Sigmoid colon (tissue), 7 donors: ENCODE results near the gene H2AZ2. TPM values are rescaled to one million over a fixed set of nuclear protein-coding genes. Genes with fewer than 3 reads are reported as not detected.
"Not testable (repeated sequence)": the region's sequence is repeated elsewhere in the genome, so short reads cannot be mapped to it uniquely, and the experiment has no call there.

Experiments
- DNase-seq: peaks from one replicate; pipeline ENCODE4 v3.0.0-alpha.2; 2019
- H3K27ac ChIP-seq, 4 donors: fragments of 200-600 bp; sonication (generic); one replicate each; pipeline ENCODE4 v1.5.1; 2016 to 2019; ENCODE audit warnings: mild to moderate bottlenecking in 1 of 4
- H3K27me3 ChIP-seq, 3 donors: fragments of 200-600 bp; sonication (generic); one replicate each; pipeline ENCODE4 v1.5.1; 2019; ENCODE audit warnings: mild to moderate bottlenecking in 1 of 3
- H3K36me3 ChIP-seq, 4 donors: fragments of 200-600 bp; sonication (generic); one replicate each; pipeline ENCODE4 v1.5.1; 2016 to 2019
- H3K4me1 ChIP-seq, 4 donors: fragments of 200-600 bp; sonication (generic); one replicate each; pipeline ENCODE4 v1.5.1; 2017 to 2019
- H3K4me3 ChIP-seq, 4 donors: fragments of 200-600 bp; sonication (generic); one replicate each; pipeline ENCODE4 v1.5.1; 2017 to 2019; ENCODE audit warnings: mild to moderate bottlenecking in 2 of 4, moderate library complexity in 1 of 4
- H3K9me3 ChIP-seq, 4 donors: fragments of 200-600 bp in 3 of 4; sonication (generic) in 3 of 4; one replicate each; pipeline versions ENCODE4 v1.5.1 to v1.6.1; 2013 to 2019
- EP300 ChIP-seq, 4 donors: sonication (generic); formaldehyde crosslinking; IDR thresholded peaks; one replicate each; pipeline ENCODE4 v1.6.1; 2017; ENCODE audit warnings: antibody characterized with exemption in 4 of 4
- POLR2A ChIP-seq, 2 donors: fragments of 450-650 bp; IDR thresholded peaks; one replicate each; pipeline ENCODE4 v1.6.1; 2016; ENCODE audit warnings: antibody characterized with exemption in 2 of 2, mild to moderate bottlenecking in 2 of 2, moderate library complexity in 2 of 2
- POLR2AphosphoS5 ChIP-seq, 4 donors: sonication (generic); formaldehyde crosslinking; IDR thresholded peaks; one replicate each; pipeline ENCODE4 v1.6.1; 2017; ENCODE audit warnings: antibody characterized with exemption in 4 of 4
- WGBS, 2 donors: extraction: QIAGEN DNeasy Blood & Tissue Kit; methylation state at CpG; one replicate each; pipeline ENCODE4 v1.1.7; 2013; 5-methylcytosine and 5-hydroxymethylcytosine counted together
- intact Hi-C: fragments of 100-400 bp; cut with DNase I; formaldehyde crosslinking; loops from one replicate; pipeline ENCODE4 v1.15.1; 2023
- polyA plus RNA-seq, 3 donors: library from polyadenylated mRNA; stranded (reverse); fragments of 200-250 nt; gene quantifications; one replicate each; pipeline ENCODE4 v1.2.3, GENCODE V29; 2013
- total RNA-seq, 4 donors: library from RNA; depleted of rRNA; stranded (reverse); fragments of >200 nt; gene quantifications; one replicate each; pipeline ENCODE4 v1.1.0, GENCODE V29; 2016
- TF ChIP-seq, protein P1 (sequence below), 4 experiments: fragments of 450-650 bp in 3 of 4; fragments of 200-600 bp in 1 of 4; IDR thresholded peaks; one replicate each; pipeline ENCODE4 v1.5.1; 2016 to 2019; ENCODE audit warnings: antibody characterized with exemption in 4 of 4, mild to moderate bottlenecking in 3 of 4, moderate library complexity in 2 of 4
- donor health status: healthy with polysubstance abuse.
- donor health status: Bipolar disorder and iron deficiency.
- donor health status: healthy.

The H2AZ2 gene
- total and polyA plus RNA-seq, 7 donors = 97.3 to 211 (median 158) TPM

GRCh38 chr7:44875241-44875640 is 27.4 kb upstream of the H2AZ2 start:
- intact Hi-C loops = no loop called here
- Histone ChIP-seq H3K27ac (no peak overlapping the region), H3K36me3 (no peaks in the 10 kb centered on the region), H3K27me3 (no peaks in the 10 kb centered on the region), H3K4me1 (peaks cover 0 to 39% (median 28%) of the 10 kb centered on the region in 4 donors), H3K9me3 (no peaks in the 10 kb centered on the region), H3K4me3 (no peak overlapping the region)
- no peak for TF ChIP-seq POLR2AphosphoS5 (IDR thresholded peaks at IDR 0.05)
- no peak for TF ChIP-seq POLR2A (IDR thresholded peaks at IDR 0.05)
- TF ChIP-seq, protein P1, sequence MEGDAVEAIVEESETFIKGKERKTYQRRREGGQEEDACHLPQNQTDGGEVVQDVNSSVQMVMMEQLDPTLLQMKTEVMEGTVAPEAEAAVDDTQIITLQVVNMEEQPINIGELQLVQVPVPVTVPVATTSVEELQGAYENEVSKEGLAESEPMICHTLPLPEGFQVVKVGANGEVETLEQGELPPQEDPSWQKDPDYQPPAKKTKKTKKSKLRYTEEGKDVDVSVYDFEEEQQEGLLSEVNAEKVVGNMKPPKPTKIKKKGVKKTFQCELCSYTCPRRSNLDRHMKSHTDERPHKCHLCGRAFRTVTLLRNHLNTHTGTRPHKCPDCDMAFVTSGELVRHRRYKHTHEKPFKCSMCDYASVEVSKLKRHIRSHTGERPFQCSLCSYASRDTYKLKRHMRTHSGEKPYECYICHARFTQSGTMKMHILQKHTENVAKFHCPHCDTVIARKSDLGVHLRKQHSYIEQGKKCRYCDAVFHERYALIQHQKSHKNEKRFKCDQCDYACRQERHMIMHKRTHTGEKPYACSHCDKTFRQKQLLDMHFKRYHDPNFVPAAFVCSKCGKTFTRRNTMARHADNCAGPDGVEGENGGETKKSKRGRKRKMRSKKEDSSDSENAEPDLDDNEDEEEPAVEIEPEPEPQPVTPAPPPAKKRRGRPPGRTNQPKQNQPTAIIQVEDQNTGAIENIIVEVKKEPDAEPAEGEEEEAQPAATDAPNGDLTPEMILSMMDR (IDR thresholded peaks at IDR 0.05) = no peak
- no peak for TF ChIP-seq EP300 (IDR thresholded peaks at IDR 0.05)
- no peak for DNase-seq
- 96 to 97% methylated on average over 11 of the region's 11 CpGs for WGBS, 2 donors

DNA sequence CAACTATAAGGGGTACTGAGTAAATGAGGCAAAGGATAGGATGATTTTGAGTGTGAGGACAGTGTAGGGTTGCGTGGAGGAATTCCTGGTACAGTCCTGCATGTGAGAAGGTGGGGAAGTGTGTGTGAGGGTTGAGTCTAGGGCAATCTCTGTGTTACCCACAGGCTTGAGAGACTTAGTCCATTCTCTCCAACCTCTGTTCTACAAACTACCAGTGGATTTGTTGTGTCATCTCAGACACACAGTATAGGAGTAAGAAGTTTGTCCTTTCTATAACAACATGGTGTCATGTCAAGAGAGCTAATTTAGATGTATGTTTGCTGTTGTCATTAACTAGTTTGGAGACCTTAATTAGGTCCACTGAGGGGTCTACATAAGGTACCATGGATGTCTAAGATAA is 24.9 kb upstream of the H2AZ2 start:
- TF ChIP-seq, protein P1 (IDR thresholded peaks at IDR 0.05) = no peak
- TF ChIP-seq POLR2A (IDR thresholded peaks at IDR 0.05) (no peak), EP300 (IDR thresholded peaks at IDR 0.05) (no peak)
- no peak overlapping the region for H3K4me3 ChIP-seq
- H3K27me3 ChIP-seq = no peaks in the 10 kb centered on the region
- intact Hi-C loops = no loop called here
- 93 to 95% methylated on average over 1 of the region's 1 CpG for WGBS, 2 donors
- no peak overlapping the region for H3K27ac ChIP-seq
- H3K4me1 ChIP-seq = peaks cover 0 to 18% (median 7%) of the 10 kb centered on the region in 4 donors
- DNase-seq = no peak
- H3K36me3 ChIP-seq = no peaks in the 10 kb centered on the region
- H3K9me3 ChIP-seq = no peaks in the 10 kb centered on the region

- 96% methylated on average over 23 of the region's 23 CpGs for WGBS, 2 donors
- H3K36me3 ChIP-seq, DNase-seq, H3K9me3 ChIP-seq, H3K4me3 ChIP-seq, H3K27me3 ChIP-seq, H3K27ac ChIP-seq, intact Hi-C loops: not testable (repeated sequence)
- H3K4me1 ChIP-seq = peaks cover 0 to 18% (median 11%) of the 10 kb centered on the region in 4 donors
Observed at GRCh38 chr7:44871918-44872317, 24.0 kb upstream of the H2AZ2 start.

GRCh38 chr7:44870780-44871179 is 22.9 kb upstream of the H2AZ2 start:
- DNase-seq, intact Hi-C loops, H3K4me3 ChIP-seq, H3K27me3 ChIP-seq, H3K9me3 ChIP-seq, H3K27ac ChIP-seq, H3K36me3 ChIP-seq: not testable (repeated sequence)
- H3K4me1 ChIP-seq = peaks cover 0 to 14% (median 12%) of the 10 kb centered on the region in 4 donors
- 93 to 94% methylated on average over 27 to 29 of the region's 29 CpGs for WGBS, 2 donors

- H3K36me3 ChIP-seq, H3K27ac ChIP-seq, intact Hi-C loops, H3K9me3 ChIP-seq, H3K4me3 ChIP-seq, DNase-seq, H3K27me3 ChIP-seq: not testable (repeated sequence)
- 82 to 92% methylated on average over 3 of the region's 3 CpGs for whole genome bisulfite sequencing, 2 donors
- H3K4me1 ChIP-seq = peaks cover 0 to 14% (median 12%) of the 10 kb centered on the region in 4 donors
Observed at GRCh38 chr7:44870336-44870735, 22.4 kb upstream of the H2AZ2 start.

DNA sequence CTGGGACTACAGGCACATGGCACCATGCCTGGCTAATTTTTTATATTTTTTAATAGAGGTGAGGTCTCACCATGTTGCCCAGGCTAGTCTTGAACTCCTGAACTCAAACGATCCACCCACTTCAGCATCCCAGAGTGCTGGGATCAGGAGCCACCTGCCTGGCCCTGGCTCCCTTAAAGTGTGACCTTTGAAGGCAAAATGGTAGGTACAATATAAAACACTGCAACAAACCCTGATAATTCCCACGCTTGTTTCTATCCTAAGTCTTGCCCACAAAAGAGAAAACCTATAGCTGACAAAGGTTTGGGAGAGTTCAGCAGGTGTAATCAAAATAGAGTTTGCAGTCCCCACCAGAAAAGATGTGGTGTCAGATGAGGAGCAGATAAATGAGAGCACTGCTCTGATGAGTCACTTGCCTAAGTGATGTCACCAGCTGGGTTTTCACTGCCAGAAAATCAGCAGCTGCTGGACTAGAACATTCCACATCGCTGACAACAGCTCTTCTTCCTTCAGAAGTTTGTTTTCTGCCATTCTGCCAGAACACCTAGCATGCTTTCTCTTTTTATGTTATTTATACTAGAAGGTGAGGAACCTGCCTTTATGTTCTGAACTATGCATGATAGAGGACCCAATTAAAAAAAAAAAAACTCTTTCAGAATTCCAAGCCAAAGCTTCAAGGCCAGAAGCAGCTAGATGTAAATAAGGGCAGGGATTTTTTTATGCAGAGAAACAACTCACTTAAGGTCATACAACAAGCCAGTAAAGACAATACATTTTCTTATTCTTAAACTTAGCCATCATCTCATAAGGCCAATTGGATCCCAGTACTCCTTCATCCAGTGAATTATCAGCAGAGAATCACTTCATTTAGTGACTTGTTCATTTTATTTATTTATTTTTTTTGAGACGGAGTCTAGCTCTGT is 19.4 kb upstream of the H2AZ2 start:
- intact Hi-C loops = no loop called here
- peak overlapping the region; percentile 59 to 82 (median 72) for H3K27ac ChIP-seq
- H3K36me3 ChIP-seq = no peaks in the 10 kb centered on the region
- no peak overlapping the region for H3K4me3 ChIP-seq
- WGBS, 2 donors = 58 to 74% methylated on average over 4 of the region's 4 CpGs
- H3K27me3 ChIP-seq = no peaks in the 10 kb centered on the region
- TF ChIP-seq POLR2A (IDR thresholded peaks at IDR 0.05) (no peak), EP300 (IDR thresholded peaks at IDR 0.05) (peak in 1 of 4 donors; percentile 10), POLR2AphosphoS5 (IDR thresholded peaks at IDR 0.05) (peak in 3 of 4 donors; percentile 21 to 73 (median 47))
- TF ChIP-seq, protein P1 (IDR thresholded peaks at IDR 0.05) = no peak
- no peaks in the 10 kb centered on the region for H3K9me3 ChIP-seq
- peak; percentile 78 for DNase-seq
- H3K4me1 ChIP-seq = peaks cover 0 to 14% (median 10%) of the 10 kb centered on the region in 4 donors

- intact Hi-C loops, H3K27me3 ChIP-seq, DNase-seq, H3K27ac ChIP-seq, H3K36me3 ChIP-seq, H3K4me1 ChIP-seq, H3K9me3 ChIP-seq, H3K4me3 ChIP-seq: not testable (repeated sequence)
- WGBS, 2 donors = 68 to 85% methylated on average over 4 of the region's 4 CpGs
Observed at GRCh38 chr7:44861949-44862348, 14.1 kb upstream of the H2AZ2 start.
